ENCODE results near the gene CELF2.
"Not testable (repeated sequence)": the region's sequence is repeated elsewhere in the genome, so short reads cannot be mapped to it uniquely, and the experiment has no call there.

The CELF2 gene

GRCh38 chr10:11358923-11359575, 341.4 kb downstream of the CELF2 start:
- no peak overlapping the region for H3K4me3 ChIP-seq (ENCODE audit: low read length)
- no peak for DNase-seq (ENCODE audit: low read depth, low spot score)

GRCh38 chr10:11359869-11360268, 342.2 kb downstream of the CELF2 start:
- no peak overlapping the region for H3K4me3 ChIP-seq (ENCODE audit: low read length)
- DNase-seq (ENCODE audit: low read depth, low spot score): no peak

GRCh38 chr10:11363497-11363896, 345.8 kb downstream of the CELF2 start:
- no peak for DNase-seq (ENCODE audit: low read depth, low spot score)
- no peak overlapping the region for H3K4me3 ChIP-seq (ENCODE audit: low read length)

- DNase-seq (ENCODE audit: low read depth, low spot score): no peak
- H3K4me3 ChIP-seq (ENCODE audit: low read length): no peak overlapping the region
These were observed 346.6 kb downstream of the CELF2 start for GRCh38 chr10:11364241-11364640.

- H3K4me3 ChIP-seq (ENCODE audit: low read length); DNase-seq (ENCODE audit: low read depth, low spot score): not testable (repeated sequence)
These were observed 349.2 kb downstream of the CELF2 start for GRCh38 chr10:11366889-11367288.

GRCh38 chr10:11367505-11367904, 349.8 kb downstream of the CELF2 start:
- no peak for DNase-seq (ENCODE audit: low read depth, low spot score)
- H3K4me3 ChIP-seq (ENCODE audit: low read length): no peak overlapping the region

GRCh38 chr10:11373717-11374171, 356.1 kb downstream of the CELF2 start:
- H3K4me3 ChIP-seq (ENCODE audit: low read length): no peak overlapping the region
- no peak for DNase-seq (ENCODE audit: low read depth, low spot score)

- no peak for DNase-seq (ENCODE audit: low read depth, low spot score)
These were observed 359.6 kb downstream of the CELF2 start for GRCh38 chr10:11377267-11377666.

GRCh38 chr10:11378835-11379234, 361.2 kb downstream of the CELF2 start:
- H3K4me3 ChIP-seq (ENCODE audit: low read length): no peak overlapping the region
- no peak for DNase-seq (ENCODE audit: low read depth, low spot score)

More at GRCh38 chr10:11377267-11377666, 359.6 kb downstream of the CELF2 start:
- no peak overlapping the region for H3K4me3 ChIP-seq (ENCODE audit: low read length)

GRCh38 chr10:11379771-11380170, 362.1 kb downstream of the CELF2 start:
- DNase-seq (ENCODE audit: low read depth, low spot score): no peak
- H3K4me3 ChIP-seq (ENCODE audit: low read length): no peak overlapping the region

- no peak overlapping the region for H3K4me3 ChIP-seq (ENCODE audit: low read length)
- no peak for DNase-seq (ENCODE audit: low read depth, low spot score)
These were observed 363.4 kb downstream of the CELF2 start for GRCh38 chr10:11381023-11381422.

GRCh38 chr10:11381511-11381910, 363.8 kb downstream of the CELF2 start:
- no peak overlapping the region for H3K4me3 ChIP-seq (ENCODE audit: low read length)
- no peak for DNase-seq (ENCODE audit: low read depth, low spot score)

- no peak overlapping the region for H3K4me3 ChIP-seq (ENCODE audit: low read length)
- DNase-seq (ENCODE audit: low read depth, low spot score): no peak
These were observed 364.5 kb downstream of the CELF2 start for GRCh38 chr10:11382187-11382586.

GRCh38 chr10:11386044-11386443, 368.4 kb downstream of the CELF2 start:
- DNase-seq (ENCODE audit: low read depth, low spot score): no peak
- no peak overlapping the region for H3K4me3 ChIP-seq (ENCODE audit: low read length)

Data from Jurkat, Clone E6-1 (cell line).